Kidney (tissue), 14 donors: ENCODE results near the gene ZSWIM3. TPM values are rescaled to one million over a fixed set of nuclear protein-coding genes. Genes with fewer than 3 reads are reported as not detected.
A peak's percentile ranks its signal among the peaks of the same experiment; 100 is the strongest.

Experiments
- DNase-seq, 5 donors: peaks; one replicate each; pipeline ENCODE4 v3.0.0-alpha.2; 2013 to 2020
- FAIRE-seq: peaks from 2 replicates; lab custom pipeline; 2012; peaks lifted over from hg19 to GRCh38; lab: Jason Lieb, UNC
- H3K27ac ChIP-seq, 2 donors: one replicate each; pipeline ENCODE4 v1.7.0; 2013; ENCODE audit warnings: low read depth in 2 of 2, low read length in 2 of 2, inconsistent platforms in 1 of 2
- H3K27me3 ChIP-seq: one replicate; pipeline ENCODE4 v1.7.1; 2013; ENCODE audit warnings: low read length, inconsistent platforms; ENCODE audit not compliant: control insufficient read depth, insufficient read depth
- H3K36me3 ChIP-seq, 3 donors: one replicate each; pipeline versions ENCODE4 v1.7.0 to v1.7.1; 2013; ENCODE audit warnings: low read length in 3 of 3, control low read depth in 1 of 3, inconsistent platforms in 1 of 3; ENCODE audit not compliant: insufficient read depth in 3 of 3, control insufficient read depth in 2 of 3
- H3K4me1 ChIP-seq, 3 donors: one replicate each; pipeline versions ENCODE4 v1.7.0 to v1.7.1; 2013; ENCODE audit warnings: low read length in 3 of 3, inconsistent platforms in 1 of 3, low read depth in 1 of 3; ENCODE audit not compliant: control insufficient read depth in 2 of 3, insufficient read depth in 2 of 3
- H3K4me3 ChIP-seq, 3 donors: one replicate each; pipeline versions ENCODE4 v1.7.0 to v1.8.1; 2013; ENCODE audit warnings: low read length in 3 of 3, control low read depth in 1 of 3, inconsistent platforms in 1 of 3
- H3K9ac ChIP-seq, 3 donors: one replicate each; pipeline versions ENCODE4 v1.7.0 to v1.7.1; 2013; ENCODE audit warnings: low read length in 3 of 3, control low read depth in 1 of 3, inconsistent platforms in 1 of 3
- H3K9me3 ChIP-seq, 3 donors: one replicate each; pipeline versions ENCODE4 v1.7.0 to v1.7.1; 2013; ENCODE audit warnings: low read length in 3 of 3, control low read depth in 1 of 3, inconsistent platforms in 1 of 3; ENCODE audit not compliant: control insufficient read depth in 2 of 3, insufficient read depth in 1 of 3
- CTCF ChIP-seq: IDR thresholded peaks from 3 replicates; pipeline ENCODE4 v1.5.1; 2012; ENCODE audit warnings: mild to moderate bottlenecking, moderate library complexity, borderline replicate concordance; ENCODE audit not compliant: insufficient read depth; ENCODE audit errors: extremely low read depth
- intact Hi-C: fragments of 100-400 bp; cut with DNase I; formaldehyde crosslinking; loops from one replicate; pipeline ENCODE4 v1.11.1; 2022
- polyA plus RNA-seq: library from polyadenylated mRNA; stranded (reverse); fragments of 350-450 nt; fragmentation: Illumina TruSeq; extraction: RNeasy Lipid Tissue Mini Kit (QIAGEN cat#74804); gene quantifications from one replicate; pipeline ENCODE4 v1.2.3, GENCODE V29; 2014; ENCODE audit warnings: low read depth, low replicate concordance; ENCODE audit not compliant: insufficient read depth
- total RNA-seq: library from RNA; stranded (reverse); fragmentation: NEBNext Ultra II Directional; extraction: Animal tissue kit (Norgen Biotek cat#: 25700); gene quantifications from one replicate; pipeline ENCODE4 v1.2.1, GENCODE V29; 2021
- donor health status: control.
- donor health status: control.
- donor health status: control.
- donor health status: control.
- donor health status: control.
- donor health status: DM: yes; HTN: yes; CAD: no.
- donor health status: Normal renal cell carcinoma (clear cell type).

Gene ZSWIM3
- total and polyA plus RNA-seq, 2 donors from 2014 or later: 2.6 to 3.2 TPM

GRCh38 chr20:45896641-45897161 lies 39.3 kb downstream of the ZSWIM3 start:
- intact Hi-C loops: no loop called here
- FAIRE-seq: no peak
- TF ChIP-seq CTCF: no peak

GRCh38 chr20:45897289-45897688 lies 39.9 kb downstream of the ZSWIM3 start:
- DNase-seq (no peak), FAIRE-seq (no peak)
- Histone ChIP-seq H3K27ac (no peak overlapping the region), H3K9me3 (no peaks in the 10 kb centered on the region), H3K27me3 (no peaks in the 10 kb centered on the region), H3K4me3 (no peak overlapping the region), H3K4me1 (peaks cover 0 to 7% (median 0%) of the 10 kb centered on the region in 3 donors), H3K36me3 (peaks cover 5 to 29% (median 25%) of the 10 kb centered on the region in 3 donors), H3K9ac (no peak overlapping the region)
- no peak for TF ChIP-seq CTCF
- intact Hi-C loops: no loop called here

More at GRCh38 chr20:45896641-45897161, 39.3 kb downstream of the ZSWIM3 start:
- H3K27me3 ChIP-seq: no peaks in the 10 kb centered on the region
- H3K4me3 ChIP-seq: no peak overlapping the region
- no peak overlapping the region for H3K9ac ChIP-seq
- DNase-seq: peak in 1 of 5 donors; percentile 29
- H3K9me3 ChIP-seq: no peaks in the 10 kb centered on the region
- peaks cover 0 to 13% (median 0%) of the 10 kb centered on the region in 3 donors for H3K4me1 ChIP-seq
- no peak overlapping the region for H3K27ac ChIP-seq
- H3K36me3 ChIP-seq: peaks cover 5 to 29% (median 25%) of the 10 kb centered on the region in 3 donors

- Histone ChIP-seq H3K27me3 (no peaks in the 10 kb centered on the region), H3K4me1 (peaks cover 0 to 4% (median 0%) of the 10 kb centered on the region in 3 donors), H3K9me3 (no peaks in the 10 kb centered on the region), H3K4me3 (no peak overlapping the region), H3K36me3 (peaks cover 5 to 29% (median 25%) of the 10 kb centered on the region in 3 donors), H3K27ac (no peak overlapping the region), H3K9ac (no peak overlapping the region)
- DNase-seq (no peak), FAIRE-seq (no peak)
- no peak for TF ChIP-seq CTCF
- intact Hi-C loops: no loop called here
Observed at GRCh38 chr20:45897692-45898091, 40.3 kb downstream of the ZSWIM3 start.
